HG03280 (cell line): ENCODE results near the gene ZNF318.

Experiments
- ATAC-seq: cut with Tn5 transposase; IDR thresholded peaks from one replicate; pipeline ENCODE4 v1.9.1; 2021; ENCODE audit warnings: mild to moderate bottlenecking, moderate library complexity; ENCODE audit not compliant: unreplicated experiment

Gene ZNF318

DNA sequence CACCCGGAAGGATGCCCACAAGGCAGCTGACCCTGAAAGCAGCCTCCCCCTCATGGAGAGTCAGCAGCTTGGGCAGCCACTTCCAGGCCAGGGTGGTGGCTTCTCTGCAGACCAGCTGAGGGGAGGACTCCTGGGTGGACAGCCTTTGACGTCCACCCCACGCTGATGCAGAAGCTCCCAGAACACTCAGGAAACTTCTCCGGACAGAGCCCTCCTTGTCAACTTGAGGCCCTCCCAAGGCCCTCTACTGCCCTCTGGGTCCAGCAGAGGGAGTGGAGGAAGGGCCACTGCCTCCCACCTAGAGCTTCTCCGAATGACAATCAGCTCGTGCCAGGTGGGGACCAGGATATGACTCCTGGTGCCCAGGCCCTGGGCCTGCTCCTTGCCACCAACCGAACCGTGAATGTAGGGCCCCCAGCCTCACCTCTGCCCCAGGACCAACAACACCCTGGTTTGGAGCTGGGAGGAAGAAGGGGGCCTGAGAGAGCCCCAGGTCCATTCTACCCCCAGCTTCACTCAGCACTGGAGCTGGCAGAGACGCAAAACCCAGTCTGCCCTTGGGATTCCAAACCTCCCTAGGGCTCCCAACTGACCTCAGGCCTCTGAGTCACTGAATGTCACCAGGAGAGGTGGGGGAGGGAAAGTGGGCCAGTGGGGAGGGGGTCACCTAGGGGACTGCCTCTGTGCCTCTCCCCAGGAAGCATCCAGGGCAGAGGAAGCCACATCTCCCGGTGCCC lies 82.3 kb downstream of the ZNF318 start:
- no peak for ATAC-seq

DNA sequence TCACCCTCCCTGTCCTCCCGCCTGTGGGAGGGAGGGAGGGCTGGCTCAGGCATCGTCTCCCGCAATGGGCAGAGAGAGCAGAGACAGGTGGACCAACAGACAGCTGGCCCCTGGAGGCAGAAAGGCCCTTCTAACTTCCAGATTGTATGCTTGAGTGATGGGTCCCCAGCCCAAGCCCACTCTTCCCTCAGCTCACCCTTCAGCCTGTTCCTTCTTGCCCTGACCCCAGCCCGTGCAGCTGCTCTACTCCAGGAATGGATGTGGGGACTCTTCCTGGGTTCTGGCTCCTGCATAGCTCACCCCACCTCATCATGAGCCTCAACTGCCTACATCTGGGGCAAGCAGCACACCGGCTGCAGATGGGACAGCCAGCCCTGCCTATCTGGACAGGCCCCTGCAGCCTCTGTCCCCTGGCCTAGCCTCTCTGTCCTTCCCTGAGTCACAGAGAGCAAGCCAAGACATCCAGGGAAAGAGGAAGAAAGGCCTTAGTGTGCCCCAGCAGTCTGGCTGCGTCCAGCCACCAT lies 82.9 kb downstream of the ZNF318 start:
- ATAC-seq: no peak
